Epithelial cell of proximal tubule (primary cell): Measurements from ENCODE around the gene MALRD1. TPM values are rescaled to one million over a fixed set of nuclear protein-coding genes. Genes with fewer than 3 reads are reported as not detected.

Experiments used
- DNase-seq: peaks from one replicate; pipeline ENCODE4 v3.0.0-alpha.2; 2011; ENCODE audit warnings: low read depth
- H3K4me3 ChIP-seq: 2 replicates; pipeline ENCODE4 v1.5.1; 2011; ENCODE audit warnings: low read depth, mild to moderate bottlenecking, low read length
- CTCF ChIP-seq: conservative IDR thresholded peaks from 2 replicates; pipeline ENCODE4 v1.5.1; 2012; ENCODE audit warnings: low read depth, mild to moderate bottlenecking, low read length
- total RNA-seq: library from RNA; depleted of rRNA; stranded (reverse); fragments of >200 nt; gene quantifications from 2 replicates; pipeline ENCODE4 v1.2.3, GENCODE V29; 2015

MALRD1 gene
- total RNA-seq, 1 donor from 2014 or later, result 0.06 TPM

GRCh38 chr10:19668116-19668515, 619.5 kb downstream of the MALRD1 start:
- TF ChIP-seq CTCF, result no peak
- DNase-seq, result no peak
- no peak overlapping the region for H3K4me3 ChIP-seq

GRCh38 chr10:19676063-19676462, 627.5 kb downstream of the MALRD1 start:
- H3K4me3 ChIP-seq, result no peak overlapping the region
- DNase-seq, result no peak
- TF ChIP-seq CTCF, result no peak

GRCh38 chr10:19683356-19683755, 634.8 kb downstream of the MALRD1 start:
- H3K4me3 ChIP-seq, result no peak overlapping the region
- no peak for DNase-seq
- no peak for TF ChIP-seq CTCF

GRCh38 chr10:19683960-19684359, 635.4 kb downstream of the MALRD1 start:
- no peak overlapping the region for H3K4me3 ChIP-seq
- no peak for DNase-seq
- peak; percentile 40 for TF ChIP-seq CTCF

GRCh38 chr10:19688344-19688743, 639.7 kb downstream of the MALRD1 start:
- DNase-seq, result no peak
- no peak overlapping the region for H3K4me3 ChIP-seq
- no peak for TF ChIP-seq CTCF

- DNase-seq, result no peak
- no peak for TF ChIP-seq CTCF
- no peak overlapping the region for H3K4me3 ChIP-seq
These were observed 640.6 kb downstream of the MALRD1 start for GRCh38 chr10:19689231-19689630.

GRCh38 chr10:19699299-19699698, 650.7 kb downstream of the MALRD1 start:
- no peak for DNase-seq
- TF ChIP-seq CTCF, result no peak
- H3K4me3 ChIP-seq, result no peak overlapping the region
